Measurements from ENCODE around the gene LRBA.

Gene LRBA

DNA sequence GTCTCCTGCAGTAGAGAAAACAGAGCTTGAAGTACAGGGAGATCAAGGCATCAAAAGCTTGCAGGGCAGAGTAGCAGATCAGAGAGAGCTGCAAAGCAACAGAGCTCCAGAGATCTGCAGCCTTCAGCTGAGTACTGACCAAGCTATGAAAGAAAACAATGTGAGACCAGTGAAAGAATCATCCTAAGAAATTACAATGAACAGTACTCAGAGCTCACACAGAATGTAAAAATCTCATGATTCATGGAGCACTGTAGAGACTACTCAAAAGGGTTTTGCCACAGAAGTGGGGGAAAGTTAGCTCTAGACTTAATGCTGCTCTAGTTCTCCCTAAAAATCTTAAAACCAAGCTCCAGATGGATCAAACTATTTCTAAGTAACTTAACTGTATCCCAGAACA is 513.1 kb downstream of the LRBA start:
- H3K9ac ChIP-seq (ENCODE audit: low read depth, low read length), result no peak overlapping the region
- no peaks in the 10 kb centered on the region for H3K36me3 ChIP-seq (ENCODE audit: insufficient read depth, low read length)
- peaks cover 9% of the 10 kb centered on the region for H3K9me3 ChIP-seq (ENCODE audit: control insufficient read depth, insufficient read depth, low read length)
- H3K4me1 ChIP-seq (ENCODE audit: insufficient read depth, low read length), result no peaks in the 10 kb centered on the region

DNA sequence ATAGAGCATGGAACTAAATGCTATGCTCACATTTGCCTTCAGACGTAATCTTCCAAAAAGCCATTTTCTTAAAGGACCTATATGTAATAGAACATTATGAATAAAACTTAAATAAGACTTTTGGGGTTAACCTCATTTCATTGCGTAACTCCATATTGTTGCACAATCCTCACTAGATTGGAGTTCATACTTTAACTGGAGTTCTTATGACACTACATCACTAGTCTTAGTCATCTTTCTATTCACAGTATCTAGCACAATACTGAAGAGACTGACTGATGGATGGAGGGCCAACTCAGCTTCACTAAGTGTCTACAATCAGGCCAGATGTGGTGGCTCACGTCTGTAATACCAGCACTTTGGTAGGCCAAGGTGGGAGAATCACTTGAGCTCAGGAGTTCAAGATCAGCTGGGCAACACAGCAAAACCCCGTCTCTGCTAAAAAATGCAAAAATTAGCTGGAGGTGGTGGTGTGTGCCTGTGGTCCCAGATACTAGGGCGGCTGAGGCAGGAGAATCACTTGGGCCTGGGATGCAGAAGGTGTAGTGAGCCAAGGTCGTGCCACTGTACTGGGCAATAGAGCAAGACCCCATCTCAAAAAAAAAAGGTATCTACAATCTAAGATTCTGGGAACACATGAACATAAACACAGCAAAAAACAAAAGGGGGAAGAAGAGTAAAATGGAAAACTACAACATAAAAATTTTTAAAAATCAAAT is 513.9 kb downstream of the LRBA start:
- Histone ChIP-seq H3K9ac (ENCODE audit: low read depth, low read length) (no peak overlapping the region), H3K9me3 (ENCODE audit: control insufficient read depth, insufficient read depth, low read length) (peaks cover 9% of the 10 kb centered on the region), H3K4me1 (ENCODE audit: insufficient read depth, low read length) (no peaks in the 10 kb centered on the region), H3K36me3 (ENCODE audit: insufficient read depth, low read length) (no peaks in the 10 kb centered on the region)

DNA sequence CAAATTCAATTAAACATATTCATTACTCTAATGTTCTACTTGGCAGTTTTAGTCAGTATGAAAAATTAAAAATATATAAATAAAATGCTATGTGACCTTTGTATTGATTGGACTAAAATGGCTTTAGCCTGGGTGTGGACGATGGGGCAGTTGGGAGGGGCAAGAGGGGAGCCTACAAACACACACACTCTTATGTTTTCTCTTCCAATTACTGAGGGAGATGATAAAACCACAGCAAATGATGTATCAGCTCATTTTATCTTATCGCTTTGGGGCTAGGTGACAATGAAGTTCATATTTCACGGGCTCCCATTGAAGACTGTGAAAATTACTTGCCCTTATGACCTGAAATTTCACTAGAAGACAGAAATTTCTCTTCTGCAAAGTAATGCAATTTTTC is 517.5 kb downstream of the LRBA start:
- no peak overlapping the region for H3K9ac ChIP-seq (ENCODE audit: low read depth, low read length)
- H3K36me3 ChIP-seq (ENCODE audit: insufficient read depth, low read length), result no peaks in the 10 kb centered on the region
- 0 out of 2 replicates have a peak, but pooled peaks cover 4% of the 10 kb centered on the region for H3K4me1 ChIP-seq (ENCODE audit: insufficient read depth, low read length)
- H3K9me3 ChIP-seq (ENCODE audit: control insufficient read depth, insufficient read depth, low read length), result peaks cover 6% of the 10 kb centered on the region; the same call in 1 of the 2 replicates

DNA sequence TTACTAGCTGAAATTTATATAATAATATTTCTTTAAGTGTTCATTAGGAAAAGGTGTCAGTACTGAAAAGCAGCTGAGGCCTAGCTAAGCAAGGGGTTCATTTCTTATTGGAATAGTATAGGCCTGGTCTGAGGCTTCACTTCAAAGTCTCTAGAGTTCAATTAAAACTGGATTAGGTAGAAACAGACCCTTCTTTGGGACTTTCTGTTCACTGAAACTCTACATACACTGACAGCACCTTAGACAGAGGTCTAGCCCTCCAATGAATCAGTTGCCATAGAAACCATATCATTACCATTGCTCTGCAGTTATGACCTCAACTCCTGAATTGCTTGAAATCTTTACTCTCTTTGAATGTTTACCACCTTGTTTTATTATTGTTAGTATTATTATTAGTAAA is 519.5 kb downstream of the LRBA start:
- H3K9ac ChIP-seq (ENCODE audit: low read depth, low read length), result no peak overlapping the region
- H3K4me1 ChIP-seq (ENCODE audit: insufficient read depth, low read length), result 0 out of 2 replicates have a peak, but pooled peaks cover 4% of the 10 kb centered on the region
- no peaks in the 10 kb centered on the region for H3K36me3 ChIP-seq (ENCODE audit: insufficient read depth, low read length)
- no peaks in the 10 kb centered on the region for H3K9me3 ChIP-seq (ENCODE audit: control insufficient read depth, insufficient read depth, low read length)

DNA sequence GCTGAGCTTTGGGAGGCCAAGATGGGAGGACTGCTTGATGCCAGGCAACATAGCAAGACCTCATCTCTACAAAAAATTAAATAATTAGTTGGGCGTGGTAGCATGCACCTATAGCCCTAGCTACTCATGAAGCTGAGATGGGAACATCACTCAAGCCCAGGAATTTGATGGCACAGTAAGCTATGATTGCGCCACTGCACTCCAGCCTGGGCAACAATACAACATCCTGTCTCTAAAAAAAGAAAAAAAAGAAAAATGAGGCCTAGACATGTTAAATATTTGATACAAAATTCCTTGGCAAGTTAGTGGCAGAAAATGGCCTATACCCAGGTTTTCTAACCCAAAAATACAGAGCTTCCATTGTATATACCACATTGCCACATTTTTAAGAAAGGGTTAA is 521.2 kb downstream of the LRBA start:
- 0 out of 2 replicates have a peak, but pooled peaks cover 4% of the 10 kb centered on the region for H3K4me1 ChIP-seq (ENCODE audit: insufficient read depth, low read length)
- no peak overlapping the region for H3K9ac ChIP-seq (ENCODE audit: low read depth, low read length)
- H3K36me3 ChIP-seq (ENCODE audit: insufficient read depth, low read length), result no peaks in the 10 kb centered on the region
- no peaks in the 10 kb centered on the region for H3K9me3 ChIP-seq (ENCODE audit: control insufficient read depth, insufficient read depth, low read length)

DNA sequence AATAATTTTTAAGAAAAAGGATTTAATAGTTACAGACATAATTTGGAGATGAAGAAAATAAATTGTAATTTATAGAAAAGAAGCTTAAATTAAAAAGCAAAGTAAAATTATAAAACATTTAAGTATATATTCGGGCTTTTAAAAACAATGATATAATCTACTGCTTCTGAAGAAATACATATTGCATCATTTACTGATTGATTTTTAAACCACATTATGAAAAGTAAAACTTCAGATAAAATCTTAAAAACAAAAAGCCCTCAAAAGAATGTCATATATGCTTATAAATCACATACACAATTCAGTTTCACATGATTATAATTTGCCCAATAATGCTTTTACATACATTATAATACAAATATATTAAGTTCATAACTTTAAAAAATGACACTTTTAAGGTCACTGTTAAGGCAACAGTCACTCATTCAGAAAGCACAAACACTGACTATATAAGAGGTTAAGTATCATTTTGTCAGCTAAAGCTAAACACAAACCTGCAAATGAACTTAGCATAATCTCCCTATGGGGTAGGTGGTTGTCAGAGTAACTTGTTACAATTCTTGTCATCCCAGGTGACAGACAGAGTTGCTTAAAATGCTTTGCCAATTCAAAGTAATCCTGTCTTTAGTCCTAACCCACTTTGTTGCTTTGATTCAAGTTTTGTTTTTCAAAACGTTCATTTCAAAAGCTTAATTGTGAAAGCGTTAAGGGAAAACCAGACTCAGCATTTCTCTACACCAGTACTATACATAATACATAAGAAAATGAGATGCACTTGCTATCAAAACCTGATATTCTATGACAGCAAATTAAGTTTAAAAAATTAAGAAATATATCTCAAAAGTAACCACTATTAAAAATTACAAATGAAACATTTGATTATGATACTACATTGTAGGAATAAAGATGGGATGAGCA is 523.7 kb downstream of the LRBA start:
- Histone ChIP-seq H3K9me3 (ENCODE audit: control insufficient read depth, insufficient read depth, low read length) (no peaks in the 10 kb centered on the region), H3K36me3 (ENCODE audit: insufficient read depth, low read length) (no peaks in the 10 kb centered on the region), H3K4me1 (ENCODE audit: insufficient read depth, low read length) (0 out of 2 replicates have a peak, but pooled peaks cover 4% of the 10 kb centered on the region), H3K9ac (ENCODE audit: low read depth, low read length) (no peak overlapping the region)

DNA sequence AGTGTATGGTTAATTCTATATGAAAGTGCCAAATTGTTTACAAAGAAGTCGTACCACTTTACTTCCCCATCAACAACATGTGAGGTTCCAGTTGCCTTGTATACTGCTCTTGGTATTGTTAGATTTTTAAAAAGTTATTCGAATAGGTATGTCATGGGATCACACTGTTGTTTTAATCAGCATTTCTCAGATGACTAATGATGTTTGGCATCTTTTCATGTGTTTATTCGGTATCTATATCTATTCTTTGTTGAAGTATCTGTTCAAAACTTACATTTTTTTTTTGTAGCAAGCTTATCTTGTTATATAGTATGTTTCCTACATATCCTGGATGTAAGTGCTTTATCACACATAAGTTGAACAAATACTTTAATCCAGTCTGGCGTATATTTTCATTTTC is 532.5 kb downstream of the LRBA start:
- Histone ChIP-seq H3K9me3 (ENCODE audit: control insufficient read depth, insufficient read depth, low read length) (no peaks in the 10 kb centered on the region), H3K9ac (ENCODE audit: low read depth, low read length) (no peak overlapping the region), H3K36me3 (ENCODE audit: insufficient read depth, low read length) (no peaks in the 10 kb centered on the region), H3K4me1 (ENCODE audit: insufficient read depth, low read length) (no peaks in the 10 kb centered on the region)

DNA sequence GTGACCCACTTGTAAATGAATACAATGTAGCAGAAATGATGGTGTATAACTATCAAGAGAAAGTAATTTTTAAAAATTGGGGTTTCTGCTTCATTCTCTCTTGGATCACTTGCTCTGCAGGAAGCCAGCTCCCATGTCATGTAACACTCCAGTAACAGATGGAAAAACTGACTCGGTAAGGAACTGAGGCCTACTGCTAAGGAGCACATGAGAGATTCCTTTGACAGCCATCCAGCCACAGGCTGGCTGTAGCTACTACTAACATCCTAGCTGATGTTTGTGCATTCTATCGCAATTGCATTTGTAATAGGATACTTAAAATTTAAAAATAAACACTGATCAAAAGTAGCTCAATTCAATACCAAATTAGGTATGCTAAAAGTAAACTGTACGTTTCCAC is 535.4 kb downstream of the LRBA start:
- peaks cover 3% of the 10 kb centered on the region; the same call in 1 of the 2 replicates for H3K4me1 ChIP-seq (ENCODE audit: insufficient read depth, low read length)
- H3K9me3 ChIP-seq (ENCODE audit: control insufficient read depth, insufficient read depth, low read length), result no peaks in the 10 kb centered on the region
- no peak overlapping the region for H3K9ac ChIP-seq (ENCODE audit: low read depth, low read length)
- H3K36me3 ChIP-seq (ENCODE audit: insufficient read depth, low read length), result no peaks in the 10 kb centered on the region; the same call in 1 of the 2 replicates

DNA sequence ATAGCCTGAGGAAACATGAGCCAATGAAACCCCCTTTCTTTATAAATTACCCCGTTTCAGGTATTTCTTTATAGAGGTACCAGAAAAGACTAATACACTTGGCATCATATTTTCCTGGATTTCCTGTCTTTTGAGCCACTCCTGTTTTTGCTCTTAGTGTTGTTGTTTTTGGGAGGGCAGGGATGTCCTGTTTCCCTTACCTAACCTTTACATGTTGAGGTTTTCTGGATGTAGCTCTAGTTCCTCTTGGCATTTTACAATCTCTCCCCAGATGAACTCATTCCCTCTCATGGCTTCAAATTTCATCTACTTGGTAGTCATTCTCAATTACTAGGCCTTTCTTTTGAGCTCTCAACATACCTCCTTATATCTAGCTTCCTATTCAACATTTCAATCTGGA is 537.2 kb downstream of the LRBA start:
- Histone ChIP-seq H3K9me3 (ENCODE audit: control insufficient read depth, insufficient read depth, low read length) (no peaks in the 10 kb centered on the region), H3K9ac (ENCODE audit: low read depth, low read length) (no peak overlapping the region), H3K36me3 (ENCODE audit: insufficient read depth, low read length) (no peaks in the 10 kb centered on the region; the same call in 1 of the 2 replicates), H3K4me1 (ENCODE audit: insufficient read depth, low read length) (peaks cover 3% of the 10 kb centered on the region; the same call in 1 of the 2 replicates)

DNA sequence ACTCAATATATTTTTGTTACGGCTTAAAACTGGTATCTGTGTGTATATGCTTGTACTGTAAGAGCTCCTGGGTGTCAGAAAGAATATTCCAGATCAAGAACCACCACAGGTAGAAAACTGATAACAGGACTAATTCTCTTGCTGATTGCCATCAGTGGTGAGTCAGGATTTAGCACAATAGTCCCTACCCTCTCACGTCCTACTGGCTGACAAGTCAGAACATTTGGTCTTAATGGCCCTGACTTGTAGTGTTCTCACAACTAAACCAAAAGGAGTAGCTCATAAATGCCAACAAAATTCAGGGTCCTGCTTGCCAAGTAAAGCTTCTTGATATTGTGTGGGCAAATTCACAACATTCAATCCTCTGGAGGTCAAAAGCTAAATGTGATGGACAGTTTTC is 538.3 kb downstream of the LRBA start:
- H3K36me3 ChIP-seq (ENCODE audit: insufficient read depth, low read length), result no peaks in the 10 kb centered on the region; the same call in 1 of the 2 replicates

DNA sequence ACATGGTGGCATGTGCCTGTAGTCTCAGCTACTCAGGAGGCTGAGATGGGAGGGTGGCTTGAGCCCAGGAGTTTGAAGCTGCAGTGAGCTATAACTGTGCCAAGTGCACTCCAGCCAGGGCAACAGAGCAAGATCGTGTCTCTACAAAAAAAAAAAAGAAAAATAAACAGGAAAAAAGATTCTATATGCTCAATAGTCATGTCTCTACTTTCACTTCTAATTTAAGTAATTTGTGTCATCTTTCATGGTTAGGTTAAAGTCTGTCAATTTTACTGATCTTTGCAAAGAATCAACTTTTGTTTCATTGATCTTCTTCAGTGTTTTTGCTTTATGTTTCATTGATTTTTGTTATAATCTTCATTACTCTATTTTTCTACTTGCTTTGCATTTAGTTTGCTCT is 539.3 kb downstream of the LRBA start:
- Histone ChIP-seq H3K36me3 (ENCODE audit: insufficient read depth, low read length) (no peaks in the 10 kb centered on the region; the same call in 1 of the 2 replicates), H3K9ac (ENCODE audit: low read depth, low read length) (no peak overlapping the region), H3K4me1 (ENCODE audit: insufficient read depth, low read length) (peaks cover 3% of the 10 kb centered on the region; the same call in 1 of the 2 replicates), H3K9me3 (ENCODE audit: control insufficient read depth, insufficient read depth, low read length) (no peaks in the 10 kb centered on the region)

More for the DNA sequence above, 538.3 kb downstream of the LRBA start:
- Histone ChIP-seq H3K9ac (ENCODE audit: low read depth, low read length) (no peak overlapping the region), H3K4me1 (ENCODE audit: insufficient read depth, low read length) (peaks cover 3% of the 10 kb centered on the region; the same call in 1 of the 2 replicates), H3K9me3 (ENCODE audit: control insufficient read depth, insufficient read depth, low read length) (no peaks in the 10 kb centered on the region)

DNA sequence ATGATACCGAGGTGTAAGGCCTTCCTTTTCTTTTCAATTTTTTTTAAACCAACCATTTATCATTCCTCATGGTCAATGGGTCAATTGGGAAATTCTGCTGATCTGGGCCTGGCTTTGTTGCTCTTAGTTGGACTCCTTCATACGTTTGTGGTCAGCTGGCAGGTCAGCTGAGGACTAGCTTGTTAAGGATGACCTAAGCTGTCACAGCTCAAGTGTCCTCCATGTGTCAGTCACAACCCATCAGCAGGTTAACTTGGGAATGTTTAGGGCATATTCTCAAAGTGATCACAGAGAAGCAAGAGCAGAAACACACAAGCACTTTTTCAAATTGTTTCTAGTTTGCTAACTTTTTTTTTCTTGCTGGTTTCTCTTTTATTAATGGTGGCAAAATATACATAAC is 550.6 kb downstream of the LRBA start:
- Histone ChIP-seq H3K9ac (ENCODE audit: low read depth, low read length) (no peak overlapping the region), H3K9me3 (ENCODE audit: control insufficient read depth, insufficient read depth, low read length) (no peaks in the 10 kb centered on the region), H3K4me1 (ENCODE audit: insufficient read depth, low read length) (no peaks in the 10 kb centered on the region), H3K36me3 (ENCODE audit: insufficient read depth, low read length) (0 out of 2 replicates have a peak, but pooled peaks cover 4% of the 10 kb centered on the region)

DNA sequence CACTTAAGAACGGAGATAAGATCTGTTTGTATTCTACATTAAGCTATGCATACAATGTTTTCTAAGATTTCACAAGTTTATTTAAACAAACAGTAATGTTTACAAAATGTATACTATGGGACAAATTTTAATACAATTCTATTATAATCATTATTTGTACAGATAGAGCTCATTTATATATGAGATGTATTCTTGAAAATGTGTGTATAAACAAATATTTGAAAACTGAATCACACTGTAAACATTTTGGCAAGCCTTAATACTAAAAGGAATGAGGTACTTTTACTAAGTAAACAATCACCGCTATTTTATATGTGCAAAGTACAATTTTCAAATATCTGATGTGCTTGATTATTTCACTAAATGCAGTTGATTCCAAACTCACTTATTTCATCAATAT is 552.3 kb downstream of the LRBA start:
- Histone ChIP-seq H3K4me1 (ENCODE audit: insufficient read depth, low read length) (no peaks in the 10 kb centered on the region), H3K36me3 (ENCODE audit: insufficient read depth, low read length) (0 out of 2 replicates have a peak, but pooled peaks cover 4% of the 10 kb centered on the region), H3K9me3 (ENCODE audit: control insufficient read depth, insufficient read depth, low read length) (no peaks in the 10 kb centered on the region), H3K9ac (ENCODE audit: low read depth, low read length) (no peak overlapping the region)

DNA sequence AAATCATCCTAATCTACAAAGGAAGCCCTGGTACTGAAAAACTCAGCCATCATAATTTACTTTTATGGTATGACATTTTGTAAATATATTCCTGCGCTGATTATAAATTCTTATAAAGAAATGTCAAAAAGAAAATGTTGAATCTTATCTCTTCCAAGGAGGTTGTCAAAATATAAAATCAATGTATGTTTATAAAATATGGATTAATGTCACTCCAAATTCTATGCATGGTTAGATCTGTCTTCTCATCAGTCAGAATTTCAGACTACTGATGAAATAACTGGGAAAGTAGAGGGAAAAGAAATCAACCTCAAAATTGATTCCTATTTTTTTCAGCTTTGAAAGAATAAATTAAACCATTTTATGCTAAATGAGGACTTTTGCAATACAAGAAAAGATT is 553.1 kb downstream of the LRBA start:
- 0 out of 2 replicates have a peak, but pooled peaks cover 4% of the 10 kb centered on the region for H3K36me3 ChIP-seq (ENCODE audit: insufficient read depth, low read length)
- no peak overlapping the region for H3K9ac ChIP-seq (ENCODE audit: low read depth, low read length)
- H3K9me3 ChIP-seq (ENCODE audit: control insufficient read depth, insufficient read depth, low read length), result no peaks in the 10 kb centered on the region
- no peaks in the 10 kb centered on the region for H3K4me1 ChIP-seq (ENCODE audit: insufficient read depth, low read length)

Data from ES-I3 (cell line).